ENCODE measurements around the gene BOK. TPM values are rescaled to one million over a fixed set of nuclear protein-coding genes. Genes with fewer than 3 reads are reported as not detected.

BOK gene
- total RNA-seq, 2 donors from 2014 or later, result 20.4 to 30.2 TPM

DNA sequence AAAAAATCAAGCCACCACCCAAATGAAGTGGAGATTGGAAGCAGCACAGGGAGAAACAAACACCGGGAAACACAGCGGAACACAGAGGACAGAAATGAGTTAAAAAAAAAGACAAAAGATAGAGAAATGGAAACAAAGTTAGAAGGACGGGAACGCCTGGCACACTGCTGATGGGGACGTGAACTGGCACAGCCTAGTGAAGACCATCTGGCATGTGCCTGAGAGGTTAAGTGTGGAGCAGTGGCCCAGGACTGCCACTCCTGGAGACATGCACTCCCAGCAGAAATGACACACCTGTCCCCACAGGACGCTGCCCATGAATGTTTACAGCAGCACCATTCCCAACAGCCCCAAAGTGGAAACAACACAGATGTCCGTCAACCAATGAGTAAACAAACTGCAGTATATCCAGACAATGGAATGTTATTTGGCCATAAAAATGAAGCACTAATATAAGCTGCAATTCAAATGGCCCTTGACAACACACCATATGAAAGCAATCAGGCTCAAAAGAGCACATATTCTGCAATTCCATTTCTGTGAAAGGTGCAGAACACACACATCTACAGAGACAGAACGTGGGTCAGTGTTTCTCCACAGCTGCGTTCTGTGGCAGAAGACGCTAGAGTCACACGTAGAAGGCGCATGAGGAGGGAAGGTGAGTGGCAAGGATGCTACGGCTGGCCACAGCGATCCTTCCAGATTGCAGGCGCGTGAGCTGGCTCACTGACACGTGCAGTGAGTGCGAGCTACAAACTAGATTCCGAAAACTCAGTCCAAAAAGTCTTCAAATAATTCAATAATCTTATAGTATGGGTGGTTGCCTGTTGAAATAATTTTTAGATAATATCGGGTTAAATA is 53.8 kb downstream of the BOK start:
- intact Hi-C loops (cut with DNase I), result no loop called here
- DNase-seq (no peak), ATAC-seq (no peak)

DNA sequence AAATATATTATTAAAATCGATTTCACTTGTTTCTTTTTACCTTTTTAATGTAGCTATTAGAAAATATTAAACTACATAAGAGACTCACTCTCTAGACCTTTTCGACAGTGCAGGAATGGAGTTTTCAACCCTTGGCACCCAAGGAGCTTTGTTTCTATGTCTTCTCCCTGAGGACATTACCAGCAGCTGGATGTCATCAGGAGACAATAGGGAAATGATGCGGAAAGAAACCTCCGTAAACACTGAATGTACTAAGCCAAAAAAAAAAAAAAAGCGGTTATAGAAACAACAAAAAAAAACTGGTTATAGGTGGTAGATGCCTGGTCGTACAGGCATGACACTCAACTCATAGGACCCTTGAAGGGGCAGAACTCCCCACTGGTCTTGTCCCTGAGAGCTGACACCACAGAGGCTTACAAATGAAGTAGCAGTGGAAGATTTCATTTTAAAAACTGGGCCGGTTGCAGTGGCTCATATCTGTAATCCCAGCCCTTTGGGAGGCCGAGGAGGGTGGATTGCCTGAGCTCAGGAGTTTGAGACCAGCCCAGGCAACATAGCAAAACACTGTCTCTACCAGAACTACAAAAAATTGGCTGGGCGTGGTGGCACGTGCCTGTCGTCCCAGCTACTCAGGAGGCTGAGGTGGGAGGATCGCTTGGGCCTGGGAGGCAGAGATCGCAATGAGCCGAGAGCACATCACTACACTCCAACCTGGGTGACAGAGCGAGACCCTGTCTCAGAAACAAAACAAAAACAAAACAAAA is 54.7 kb downstream of the BOK start:
- no peak for ATAC-seq
- intact Hi-C loops (cut with DNase I), result no loop called here
- no peak for DNase-seq

DNA sequence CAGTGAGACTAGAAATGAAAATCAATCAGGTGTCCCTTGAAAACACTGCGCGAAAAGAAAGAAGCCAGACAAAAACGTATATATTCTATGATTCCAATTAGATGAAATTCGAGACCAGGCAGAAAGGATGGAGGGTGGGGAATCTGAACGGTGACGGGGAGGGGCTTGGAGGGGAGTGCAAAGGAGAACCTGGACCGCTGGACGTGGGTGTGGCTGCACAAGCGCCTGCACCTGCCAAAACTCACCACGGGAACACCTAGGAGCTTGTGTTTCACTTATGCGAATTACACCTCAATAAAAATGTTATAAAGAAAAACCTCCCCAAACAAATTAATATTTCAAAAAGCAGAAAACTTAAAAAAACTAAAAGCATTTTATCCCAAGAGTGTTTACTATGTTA is 56.5 kb downstream of the BOK start:
- ATAC-seq (no peak), DNase-seq (no peak)
- intact Hi-C loops (cut with DNase I), result no loop called here

DNA sequence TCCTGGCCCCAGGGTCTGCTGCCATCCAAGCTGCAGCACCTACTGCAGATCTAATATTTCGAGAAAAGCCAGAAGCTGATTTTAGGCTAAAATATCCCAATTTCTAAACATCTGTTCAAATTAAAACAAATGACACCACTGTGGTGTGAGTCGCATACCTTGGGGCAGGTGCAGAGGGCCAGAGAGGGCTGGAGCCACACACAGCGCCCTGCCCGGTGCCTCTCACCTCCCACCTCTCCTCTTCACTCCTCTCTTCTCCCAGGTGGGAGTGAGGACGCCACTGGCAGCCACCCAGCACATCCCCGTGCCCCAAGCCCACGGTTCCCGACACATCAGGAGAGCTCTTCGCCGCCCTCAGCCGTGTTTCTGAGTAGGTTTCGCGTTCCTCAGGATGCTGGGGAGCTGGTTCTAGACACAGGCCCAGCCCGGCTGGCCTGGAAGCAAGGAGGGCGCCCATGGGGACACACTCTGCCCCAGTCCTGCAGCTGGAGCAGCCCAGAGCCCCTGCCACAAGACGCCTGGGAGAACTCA is 57.0 kb downstream of the BOK start:
- intact Hi-C loops (cut with DNase I), result no loop called here
- no peak for ATAC-seq

DNA sequence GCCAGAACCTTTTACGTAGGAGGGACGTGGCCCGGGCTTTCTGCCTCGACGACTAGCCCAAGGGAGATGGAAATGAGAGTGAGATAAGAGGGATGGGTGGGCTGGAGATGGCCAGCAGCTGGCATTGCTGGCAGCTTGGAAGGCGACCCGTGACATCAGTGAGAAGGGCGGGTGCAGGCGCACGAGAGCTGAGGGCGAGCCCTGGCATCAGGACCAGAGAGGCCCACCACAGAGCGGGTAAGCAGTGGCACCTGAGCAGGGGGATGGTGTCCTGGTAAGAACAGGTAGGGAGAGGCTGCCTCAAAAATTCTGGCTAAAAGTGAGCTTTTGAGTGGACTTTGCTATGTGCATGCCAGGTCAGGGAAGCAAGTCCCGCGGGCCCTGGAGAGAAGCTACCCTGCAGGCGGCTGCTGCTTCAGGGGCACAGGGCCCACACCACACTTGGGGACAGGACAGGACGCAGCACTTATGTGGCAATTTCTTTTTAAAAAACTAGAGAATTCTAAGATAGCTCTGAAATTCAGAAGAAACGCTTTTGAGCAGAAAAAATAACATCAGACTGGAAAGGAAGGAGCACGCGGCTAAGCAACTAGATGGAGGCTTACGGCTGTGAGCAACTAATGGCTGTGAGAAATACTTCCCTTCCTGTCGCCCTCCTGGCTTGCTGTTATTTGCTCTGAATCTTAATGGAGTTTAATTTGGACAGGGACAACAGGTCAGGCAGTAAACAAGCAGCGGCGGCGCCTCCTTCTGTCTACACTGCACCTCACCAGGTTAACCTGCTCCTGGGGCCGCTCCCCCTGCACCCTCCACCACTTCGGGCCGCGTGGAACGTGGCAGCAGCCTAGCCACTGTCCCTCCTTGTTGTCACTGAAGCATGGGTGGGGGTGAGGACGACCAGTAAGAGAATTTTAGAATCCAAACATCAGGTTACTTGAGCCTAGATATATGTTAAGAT is 57.9 kb downstream of the BOK start:
- intact Hi-C loops (cut with DNase I), result no loop called here
- DNase-seq (no peak), ATAC-seq (peak; percentile 15 to 25)

More for the DNA sequence above, 57.0 kb downstream of the BOK start:
- no peak for DNase-seq

DNA sequence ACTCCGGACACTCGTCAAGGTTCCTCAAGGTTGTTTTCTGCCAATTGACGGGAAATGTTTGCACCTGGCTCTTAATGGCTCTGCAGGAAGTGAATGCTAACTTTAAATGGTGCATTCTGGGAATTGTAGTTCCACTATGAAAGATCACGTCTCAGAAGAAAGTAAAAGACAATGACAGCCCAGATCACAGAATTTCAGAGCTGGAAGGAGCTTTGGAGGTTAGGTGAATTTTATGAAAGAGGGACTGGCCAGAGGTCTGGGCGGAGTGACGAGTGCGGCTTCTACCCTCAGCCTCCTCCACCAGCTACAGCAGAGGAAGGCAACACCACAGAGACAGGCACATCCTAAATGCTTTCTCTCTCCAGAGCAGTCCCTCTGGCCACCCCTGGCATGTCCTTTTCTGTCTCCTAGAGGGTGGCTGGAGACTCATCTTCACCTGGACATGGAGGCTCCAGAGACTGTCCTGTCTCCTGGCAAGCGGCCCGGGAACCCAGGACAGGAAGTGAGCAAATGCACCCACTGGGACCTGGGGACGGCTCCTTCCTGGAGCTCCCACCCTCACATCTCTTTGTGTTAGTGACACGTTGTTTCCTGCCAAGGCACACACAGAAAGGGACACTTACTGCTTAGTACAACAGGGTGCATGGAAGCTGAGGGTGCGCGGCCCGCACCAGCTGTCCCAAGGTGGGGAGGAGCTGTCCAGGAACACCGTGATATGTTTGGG is 59.0 kb downstream of the BOK start:
- intact Hi-C loops (cut with DNase I), result no loop called here
- ATAC-seq (peak; percentile 41 to 45), DNase-seq (peak; percentile 59)

DNA sequence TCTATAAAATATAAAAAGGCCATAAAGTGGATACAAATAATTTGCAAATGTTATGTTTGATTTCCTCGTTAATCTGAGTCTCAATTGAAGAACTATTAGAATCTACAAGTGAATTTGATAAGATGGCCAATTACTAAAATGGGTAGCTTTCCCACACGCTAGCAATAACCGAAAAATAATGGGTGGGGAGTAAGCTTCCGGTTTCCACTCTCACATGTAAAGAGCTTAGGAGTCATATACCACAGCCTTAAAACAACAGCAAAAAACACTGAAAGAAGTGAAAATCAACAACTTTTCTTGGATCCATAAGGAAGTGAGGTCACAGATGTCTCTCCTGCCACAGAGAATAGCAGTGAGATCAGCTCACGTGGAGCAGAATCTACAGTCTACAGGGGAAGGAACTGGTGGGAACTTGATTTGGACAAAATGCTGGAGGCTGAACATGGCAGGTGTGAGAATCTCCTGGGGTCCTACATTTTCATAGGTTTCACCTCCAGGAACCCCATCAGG is 59.8 kb downstream of the BOK start:
- ATAC-seq (no peak), DNase-seq (no peak)
- intact Hi-C loops (cut with DNase I), result no loop called here

DNA sequence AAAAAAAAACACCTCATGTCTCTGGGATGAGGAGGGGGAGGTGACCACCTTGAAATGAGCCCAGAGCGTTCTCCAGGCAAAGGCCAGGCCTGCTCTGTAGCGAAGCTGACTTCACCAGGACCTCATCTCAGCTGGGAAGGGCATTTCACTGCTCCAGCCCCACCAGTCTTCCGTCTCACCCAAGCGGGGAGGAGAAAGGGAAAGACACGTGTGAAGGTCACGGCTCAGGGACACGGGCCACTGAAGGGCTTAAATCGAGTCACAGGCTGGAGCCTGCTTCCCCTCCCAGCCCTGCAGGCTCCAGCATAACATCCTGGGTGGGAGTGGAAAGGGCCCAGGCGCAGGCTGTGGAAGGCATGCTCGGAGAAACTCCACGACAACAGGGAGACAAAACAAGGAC is 60.3 kb downstream of the BOK start:
- DNase-seq (no peak), ATAC-seq (no peak)
- intact Hi-C loops (cut with DNase I), result no loop called here

DNA sequence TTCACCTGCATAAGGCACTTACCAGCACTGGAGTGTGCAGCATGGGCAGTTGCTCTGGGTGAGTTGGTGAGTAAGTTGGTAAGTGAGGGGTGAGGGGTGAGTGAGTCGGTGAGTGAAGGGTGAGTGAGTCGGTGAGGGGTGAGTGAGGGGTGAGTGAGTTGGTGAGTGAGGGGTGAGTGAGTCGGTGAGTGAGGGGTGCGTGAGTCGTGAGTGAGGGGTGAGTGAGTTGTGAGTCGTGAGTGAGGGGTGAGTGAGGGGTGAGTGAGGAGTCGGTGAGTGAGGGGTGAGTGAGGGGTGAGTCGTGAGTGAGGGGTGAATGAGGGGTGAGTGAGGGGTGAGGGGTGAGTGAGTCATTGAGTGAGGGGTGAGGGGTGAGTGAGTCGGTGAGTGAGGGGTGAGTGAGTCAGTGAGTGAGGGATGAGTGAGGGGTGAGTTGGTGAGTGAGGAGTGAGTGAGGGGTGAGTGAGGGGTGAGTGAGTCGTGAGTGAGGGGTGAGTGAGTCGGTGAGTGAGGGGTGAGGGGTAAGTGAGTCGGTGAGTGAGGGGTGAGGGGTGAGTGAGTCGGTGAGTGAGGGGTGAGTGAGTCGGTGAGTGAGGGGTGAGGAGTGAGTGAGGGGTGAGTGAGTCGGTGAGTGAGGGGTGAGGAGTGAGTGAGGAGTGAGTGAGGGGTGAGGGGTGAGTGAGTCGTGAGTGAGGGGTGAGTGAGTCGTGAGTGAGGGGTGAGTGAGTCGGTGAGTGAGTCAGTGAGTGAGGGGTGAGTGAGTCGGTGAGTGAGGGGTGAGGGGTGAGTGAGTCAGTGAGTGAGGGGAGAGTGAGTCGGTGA is 61.3 kb downstream of the BOK start:
- ATAC-seq, result no peak
- DNase-seq, result no peak
- intact Hi-C loops (cut with DNase I), result no loop called here

DNA sequence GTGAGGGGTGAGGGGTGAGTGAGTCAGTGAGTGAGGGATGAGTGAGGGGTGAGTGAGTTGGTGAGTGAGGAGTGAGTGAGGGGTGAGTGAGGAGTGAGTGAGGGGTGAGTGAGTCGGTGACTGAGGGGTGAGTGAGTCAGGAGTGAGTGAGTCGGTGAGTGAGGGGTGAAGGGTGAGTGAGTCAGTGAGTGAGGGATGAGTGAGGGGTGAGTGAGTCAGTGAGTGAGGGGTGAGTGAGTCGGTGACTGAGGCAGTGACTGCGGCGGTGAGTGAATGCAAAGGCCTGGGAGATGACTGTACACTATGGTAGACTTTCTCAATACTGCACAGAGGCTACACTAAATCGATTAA is 61.8 kb downstream of the BOK start:
- ATAC-seq (no peak), DNase-seq (no peak)
- intact Hi-C loops (cut with DNase I), result no loop called here

Other genes with a start within 250 kb of the BOK start
- 100 to 1,000 TPM; 357 to 358 TPM for gene HDLBP, start 243.1 kb upstream of the BOK start, total RNA-seq
- gene SEPTIN2, start 242.8 kb upstream of the BOK start, total RNA-seq, result 100 to 1,000 TPM; 194 to 328 TPM
- gene FARP2, start 202.5 kb upstream of the BOK start, total RNA-seq, result 10 to 100 TPM; 18.1 to 28.3 TPM
- gene STK25, start 50.2 kb upstream of the BOK start, total RNA-seq, result 10 to 100 TPM; 89.2 to 94.9 TPM
- gene THAP4, start 78.4 kb downstream of the BOK start, total RNA-seq, result 10 to 100 TPM; 73.3 to 74.4 TPM
- gene ATG4B, start 78.9 kb downstream of the BOK start, total RNA-seq, result 10 to 100 TPM; 43.0 to 49.4 TPM
- gene DTYMK, start 128.1 kb downstream of the BOK start, total RNA-seq, result 10 to 100 TPM in 1 of 2 donors, 1 to 10 TPM in 1; 9.8 to 14.3 TPM
- 10 to 100 TPM; 17.4 to 20.1 TPM for gene ING5, start 143.3 kb downstream of the BOK start, total RNA-seq
- gene D2HGDH, start 175.9 kb downstream of the BOK start, total RNA-seq, result 10 to 100 TPM; 14.6 to 16.9 TPM
- under 1 TPM in 1 of 2 donors, not detected in 1; 0.44 TPM for gene GAL3ST2, start 218.1 kb downstream of the BOK start, total RNA-seq

All from left cardiac atrium (tissue), 4 donors.